ENCODE measurements around the gene BBS12.

BBS12 gene

DNA sequence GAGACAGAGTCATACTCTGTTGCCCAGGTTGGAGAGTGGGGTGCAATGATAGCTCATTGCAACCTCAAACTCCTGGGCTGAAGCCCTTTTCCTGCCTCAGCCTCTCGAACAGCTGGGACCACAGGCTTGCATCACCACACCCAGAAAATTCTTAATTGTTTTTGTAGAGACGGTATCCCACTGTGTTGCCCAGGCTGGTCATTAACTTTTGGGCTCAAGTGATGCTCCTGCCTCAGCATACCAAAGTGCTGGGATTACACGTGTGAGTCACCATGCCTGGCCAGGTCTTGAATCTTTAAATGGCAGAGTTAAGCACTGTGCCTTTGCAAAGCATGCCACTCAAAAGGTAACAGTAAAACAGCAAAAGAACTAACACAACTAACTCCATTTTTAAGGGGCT is 28.6 kb upstream of the BBS12 start:
- ChIA-PET CTCF (interaction anchor here (0.7 to 3.0 kb wide), 6 partner anchors 10 to 227 kb away, joined by 3 to 14 read pairs (median 4); no protein-coding TSS in a partner anchor), POLR2A (no interaction called here)
- no peak for DNase-seq (ENCODE audit: extremely low spot score)
- TF ChIP-seq, protein P1, sequence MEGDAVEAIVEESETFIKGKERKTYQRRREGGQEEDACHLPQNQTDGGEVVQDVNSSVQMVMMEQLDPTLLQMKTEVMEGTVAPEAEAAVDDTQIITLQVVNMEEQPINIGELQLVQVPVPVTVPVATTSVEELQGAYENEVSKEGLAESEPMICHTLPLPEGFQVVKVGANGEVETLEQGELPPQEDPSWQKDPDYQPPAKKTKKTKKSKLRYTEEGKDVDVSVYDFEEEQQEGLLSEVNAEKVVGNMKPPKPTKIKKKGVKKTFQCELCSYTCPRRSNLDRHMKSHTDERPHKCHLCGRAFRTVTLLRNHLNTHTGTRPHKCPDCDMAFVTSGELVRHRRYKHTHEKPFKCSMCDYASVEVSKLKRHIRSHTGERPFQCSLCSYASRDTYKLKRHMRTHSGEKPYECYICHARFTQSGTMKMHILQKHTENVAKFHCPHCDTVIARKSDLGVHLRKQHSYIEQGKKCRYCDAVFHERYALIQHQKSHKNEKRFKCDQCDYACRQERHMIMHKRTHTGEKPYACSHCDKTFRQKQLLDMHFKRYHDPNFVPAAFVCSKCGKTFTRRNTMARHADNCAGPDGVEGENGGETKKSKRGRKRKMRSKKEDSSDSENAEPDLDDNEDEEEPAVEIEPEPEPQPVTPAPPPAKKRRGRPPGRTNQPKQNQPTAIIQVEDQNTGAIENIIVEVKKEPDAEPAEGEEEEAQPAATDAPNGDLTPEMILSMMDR (IDR thresholded peaks at IDR 0.05; ENCODE audit: control extremely low read depth, extremely low read depth, low read depth, missing control alignments): no peak

DNA sequence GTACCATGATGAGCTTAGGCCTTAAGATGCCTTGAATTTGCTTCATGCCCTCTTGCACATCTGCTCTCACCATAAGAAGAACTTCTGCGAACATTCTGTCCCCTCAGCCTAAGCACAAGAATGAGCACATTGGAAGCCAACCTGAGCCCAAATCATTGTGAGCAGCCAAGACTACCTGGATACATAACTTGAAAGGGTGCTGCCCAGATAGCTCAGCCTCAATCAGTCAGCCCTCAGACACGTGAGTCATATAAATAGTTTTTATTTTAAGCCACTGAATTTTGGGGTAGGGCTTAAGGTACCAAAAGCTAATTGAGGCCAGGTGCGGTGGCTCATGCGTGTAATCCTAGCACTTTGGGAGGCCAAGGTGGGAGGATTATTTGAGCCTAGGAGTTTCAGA is 27.5 kb upstream of the BBS12 start:
- TF ChIP-seq, protein P1 (IDR thresholded peaks at IDR 0.05; ENCODE audit: control extremely low read depth, extremely low read depth, low read depth, missing control alignments): no peak
- DNase-seq (ENCODE audit: extremely low spot score): no peak
- POLR2A ChIA-PET: no interaction called here
- CTCF ChIA-PET: interaction anchor here (0.9 to 3.0 kb wide), 4 partner anchors 13 to 26 kb away, joined by 3 to 14 read pairs (median 4); no protein-coding TSS in a partner anchor

DNA sequence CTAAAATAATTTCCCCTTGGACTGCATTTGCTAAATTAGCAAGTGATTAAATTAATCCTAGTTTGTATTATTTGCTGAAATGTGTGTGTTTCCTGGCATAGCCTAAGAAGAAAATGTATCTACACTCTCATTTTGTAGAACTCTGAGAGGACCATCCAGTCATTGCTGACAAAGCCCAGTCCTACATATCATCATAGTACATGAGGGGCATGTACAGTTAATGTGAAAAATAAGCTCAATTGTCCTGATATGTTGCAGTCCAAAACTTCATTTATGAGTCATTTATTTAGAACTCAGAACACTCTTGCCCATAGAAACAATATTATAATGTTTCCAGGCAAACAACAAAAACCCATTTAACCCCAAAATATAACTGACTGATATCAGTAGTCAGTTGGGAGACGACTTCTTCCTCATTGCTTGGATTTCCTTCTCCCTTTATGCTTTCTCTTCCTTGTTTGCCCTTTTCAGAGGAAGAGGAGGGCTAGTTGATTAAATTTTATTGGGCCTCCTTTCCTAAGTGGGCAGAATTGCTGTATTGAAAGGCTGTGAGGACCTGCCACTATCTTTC is 26.9 kb upstream of the BBS12 start:
- CTCF ChIA-PET: interaction anchor here (0.9 to 3.0 kb wide), 3 partner anchors 12 to 21 kb away, joined by 3 to 14 read pairs (median 3); no protein-coding TSS in a partner anchor

DNA sequence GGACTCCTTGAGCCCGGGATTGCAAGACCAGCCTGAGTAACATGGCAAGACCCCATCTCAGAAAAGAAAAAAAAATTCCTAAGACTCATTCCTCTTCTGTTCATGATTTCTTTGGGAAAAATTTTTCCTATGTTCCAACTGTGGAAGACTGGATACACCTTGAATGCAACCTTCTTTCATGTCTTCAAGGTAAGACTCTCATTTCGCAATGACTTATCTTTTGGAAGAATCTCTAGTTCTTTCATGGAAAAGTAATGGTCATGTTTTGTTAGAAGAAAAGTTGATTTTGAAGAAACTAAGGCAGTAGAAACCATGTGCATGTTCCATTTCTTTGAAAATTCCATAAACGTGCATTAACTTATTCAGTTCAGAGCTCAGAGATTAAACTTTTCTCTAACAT is 26.0 kb upstream of the BBS12 start:
- POLR2A ChIA-PET: no interaction called here
- TF ChIP-seq, protein P1 (IDR thresholded peaks at IDR 0.05; ENCODE audit: control extremely low read depth, extremely low read depth, low read depth, missing control alignments): no peak
- no peak for DNase-seq (ENCODE audit: extremely low spot score)
- CTCF ChIA-PET: interaction anchor here (2.5 kb wide), 1 partner anchor 11 kb away, joined by 8 read pairs; no protein-coding TSS in a partner anchor

More for the DNA sequence above, 26.9 kb upstream of the BBS12 start:
- TF ChIP-seq, protein P1 (IDR thresholded peaks at IDR 0.05; ENCODE audit: control extremely low read depth, extremely low read depth, low read depth, missing control alignments): no peak
- DNase-seq (ENCODE audit: extremely low spot score): no peak
- POLR2A ChIA-PET: no interaction called here

DNA sequence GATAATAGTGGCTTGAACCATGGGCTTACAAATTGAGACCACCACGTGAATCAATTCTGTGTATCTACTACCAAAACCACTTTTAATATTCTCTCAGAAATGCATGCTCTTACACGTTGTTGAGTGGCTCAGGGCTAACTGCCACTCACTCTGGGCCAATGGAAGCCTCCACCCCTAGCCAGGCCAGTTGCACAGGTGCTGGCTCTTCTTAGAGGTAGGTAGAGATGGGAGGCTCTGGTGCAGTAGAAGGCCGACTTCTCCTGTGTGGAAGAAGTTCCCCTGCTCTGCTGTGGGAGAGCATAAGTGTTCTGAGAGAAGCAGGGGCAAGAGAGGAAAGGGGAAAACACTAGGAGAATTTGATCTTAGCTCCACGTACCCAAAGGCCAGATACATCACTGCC is 25.0 kb upstream of the BBS12 start:
- CTCF ChIA-PET: interaction anchor here (2.5 kb wide), 1 partner anchor 10 kb away, joined by 8 read pairs; no protein-coding TSS in a partner anchor
- TF ChIP-seq, protein P1 (IDR thresholded peaks at IDR 0.05; ENCODE audit: control extremely low read depth, extremely low read depth, low read depth, missing control alignments): no peak
- POLR2A ChIA-PET: no interaction called here
- no peak for DNase-seq (ENCODE audit: extremely low spot score)

DNA sequence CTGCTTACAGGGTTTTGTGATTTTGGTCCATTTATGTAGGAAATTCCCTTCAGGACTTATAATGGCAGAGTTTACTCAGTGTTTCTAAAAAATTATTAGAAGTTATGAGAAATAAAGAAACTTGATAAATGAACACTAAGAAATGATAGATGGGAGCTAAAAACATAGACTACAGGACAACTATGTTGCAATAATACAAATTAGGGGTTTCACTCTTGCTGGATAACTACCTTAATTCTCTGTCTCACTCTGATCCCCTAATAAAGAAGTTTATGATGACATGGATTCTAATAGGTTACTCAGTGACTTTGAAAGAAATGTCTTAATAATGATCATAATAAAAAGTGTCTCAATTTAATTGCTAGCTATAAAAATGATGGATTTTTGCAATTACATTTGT is 23.3 kb upstream of the BBS12 start:
- TF ChIP-seq, protein P1 (IDR thresholded peaks at IDR 0.05; ENCODE audit: control extremely low read depth, extremely low read depth, low read depth, missing control alignments): no peak
- DNase-seq (ENCODE audit: extremely low spot score): no peak
- POLR2A ChIA-PET: no interaction called here
- CTCF ChIA-PET: interaction anchor here (1.0 to 1.7 kb wide), 2 partner anchors 13 to 48 kb away, joined by 3 to 5 read pairs; no protein-coding TSS in a partner anchor

All from GM10248 (cell line).